Loucy (cell line): ENCODE data around the gene SNRNP25.

ENCODE experiments used
- H2AFZ ChIP-seq: fragments of 200-600 bp; sonication (generic); 2 replicates; pipeline ENCODE4 v1.6.0; 2016; ENCODE audit warnings: antibody characterized with exemption, mild to moderate bottlenecking, low read length, moderate library complexity
- H3F3A ChIP-seq: fragments of 200-600 bp; 2 replicates; pipeline ENCODE4 v1.6.0; 2016; ENCODE audit warnings: antibody characterized with exemption, low read depth, mild to moderate bottlenecking
- H3K27me3 ChIP-seq: fragments of 200-600 bp; sonication (generic); 2 replicates; pipeline ENCODE4 v1.6.1; 2014; ENCODE audit warnings: low read length, mild to moderate bottlenecking; ENCODE audit not compliant: insufficient read depth, poor library complexity, severe bottlenecking
- H3K36me3 ChIP-seq: fragments of 200-600 bp; sonication (generic); 2 replicates; pipeline ENCODE4 v1.6.1; 2016; ENCODE audit warnings: low read length; ENCODE audit not compliant: insufficient read depth
- H3K4me1 ChIP-seq: fragments of 200-600 bp; sonication (generic); 2 replicates; pipeline ENCODE4 v1.5.1; 2014; ENCODE audit warnings: low read length, mild to moderate bottlenecking; ENCODE audit not compliant: insufficient read depth, poor library complexity, severe bottlenecking
- H3K4me2 ChIP-seq: fragments of 200-600 bp; sonication (generic); 2 replicates; pipeline ENCODE4 v1.6.0; 2014; ENCODE audit warnings: antibody characterized with exemption, low read length, low read depth, mild to moderate bottlenecking; ENCODE audit not compliant: poor library complexity, severe bottlenecking
- H3K4me3 ChIP-seq: fragments of 200-600 bp; sonication (generic); 2 replicates; pipeline ENCODE4 v1.5.1; 2014; ENCODE audit warnings: low read length, mild to moderate bottlenecking, mixed read lengths; ENCODE audit not compliant: poor library complexity, severe bottlenecking
- H3K79me2 ChIP-seq: fragments of 200-600 bp; sonication (generic); 2 replicates; pipeline ENCODE4 v1.6.1; 2014; ENCODE audit warnings: low read length; ENCODE audit not compliant: insufficient read depth
- H3K9ac ChIP-seq: fragments of 200-600 bp; sonication (generic); 2 replicates; pipeline ENCODE4 v1.6.0; 2014; ENCODE audit warnings: mild to moderate bottlenecking, low read depth, low read length, moderate library complexity; ENCODE audit not compliant: poor library complexity, severe bottlenecking
- H3K9me2 ChIP-seq: fragments of 200-600 bp; sonication (generic); replicated peaks from 2 replicates; pipeline ENCODE4 v1.6.1; 2016; ENCODE audit warnings: low read depth, low read length, mixed read lengths
- H3K9me3 ChIP-seq: fragments of 200-600 bp; sonication (generic); 2 replicates; pipeline ENCODE4 v1.6.1; 2014; ENCODE audit warnings: mild to moderate bottlenecking, antibody characterized with exemption, low read length, low read depth; ENCODE audit not compliant: insufficient read depth
- H4K20me1 ChIP-seq: fragments of 200-600 bp; sonication (generic); 2 replicates; pipeline ENCODE4 v1.6.0; 2014; ENCODE audit warnings: antibody characterized with exemption, low read length, mild to moderate bottlenecking; ENCODE audit not compliant: insufficient read depth, poor library complexity, severe bottlenecking
- EZH2phosphoT487 ChIP-seq: fragments of 200-600 bp; IDR thresholded peaks from 2 replicates; pipeline ENCODE4 v1.6.1; 2018; ENCODE audit warnings: antibody characterized with exemption, mild to moderate bottlenecking, moderate library complexity, borderline replicate concordance
- TF ChIP-seq, protein P1 (sequence below): fragments of 200-600 bp; sonication (generic); conservative IDR thresholded peaks from 2 replicates; pipeline ENCODE4 v1.5.1; 2014; ENCODE audit warnings: mild to moderate bottlenecking, antibody characterized with exemption, low read length

SNRNP25 gene

DNA sequence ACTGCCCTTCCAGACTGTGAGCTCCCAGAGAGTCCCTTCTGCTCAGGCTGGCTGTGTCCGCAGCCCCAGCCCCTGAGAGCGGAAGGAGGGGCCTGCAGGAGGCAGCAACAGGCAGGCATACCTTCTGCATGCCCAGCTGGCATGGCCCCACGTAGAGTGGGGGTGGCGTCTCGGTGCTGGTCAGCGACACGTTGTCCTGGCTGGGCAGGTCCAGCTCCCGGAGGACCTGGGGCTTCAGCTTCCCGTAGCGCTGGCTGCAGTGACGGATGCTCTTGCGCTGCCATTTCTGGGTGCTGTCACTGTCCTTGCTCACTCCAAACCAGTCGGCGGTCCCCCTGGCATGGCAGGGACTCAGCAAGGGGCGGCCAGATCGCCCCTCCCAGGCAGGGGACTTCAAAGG, 9.8 kb downstream of the SNRNP25 start:
- Histone ChIP-seq H3K4me3 (no peak overlapping the region), H3K36me3 (no peaks in the 10 kb centered on the region), H3K4me2 (no peak overlapping the region), H4K20me1 (no peaks in the 10 kb centered on the region), H2AFZ (no peak overlapping the region), H3F3A (no peaks in the 10 kb centered on the region), H3K9me3 (no peaks in the 10 kb centered on the region), H3K9me2 (no peaks in the 10 kb centered on the region), H3K79me2 (no peaks in the 10 kb centered on the region), H3K27me3 (no peaks in the 10 kb centered on the region), H3K9ac (no peak overlapping the region), H3K4me1 (peaks cover 15% of the 10 kb centered on the region)
- TF ChIP-seq EZH2phosphoT487 = no peak
- TF ChIP-seq, protein P1, sequence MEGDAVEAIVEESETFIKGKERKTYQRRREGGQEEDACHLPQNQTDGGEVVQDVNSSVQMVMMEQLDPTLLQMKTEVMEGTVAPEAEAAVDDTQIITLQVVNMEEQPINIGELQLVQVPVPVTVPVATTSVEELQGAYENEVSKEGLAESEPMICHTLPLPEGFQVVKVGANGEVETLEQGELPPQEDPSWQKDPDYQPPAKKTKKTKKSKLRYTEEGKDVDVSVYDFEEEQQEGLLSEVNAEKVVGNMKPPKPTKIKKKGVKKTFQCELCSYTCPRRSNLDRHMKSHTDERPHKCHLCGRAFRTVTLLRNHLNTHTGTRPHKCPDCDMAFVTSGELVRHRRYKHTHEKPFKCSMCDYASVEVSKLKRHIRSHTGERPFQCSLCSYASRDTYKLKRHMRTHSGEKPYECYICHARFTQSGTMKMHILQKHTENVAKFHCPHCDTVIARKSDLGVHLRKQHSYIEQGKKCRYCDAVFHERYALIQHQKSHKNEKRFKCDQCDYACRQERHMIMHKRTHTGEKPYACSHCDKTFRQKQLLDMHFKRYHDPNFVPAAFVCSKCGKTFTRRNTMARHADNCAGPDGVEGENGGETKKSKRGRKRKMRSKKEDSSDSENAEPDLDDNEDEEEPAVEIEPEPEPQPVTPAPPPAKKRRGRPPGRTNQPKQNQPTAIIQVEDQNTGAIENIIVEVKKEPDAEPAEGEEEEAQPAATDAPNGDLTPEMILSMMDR = no peak

DNA sequence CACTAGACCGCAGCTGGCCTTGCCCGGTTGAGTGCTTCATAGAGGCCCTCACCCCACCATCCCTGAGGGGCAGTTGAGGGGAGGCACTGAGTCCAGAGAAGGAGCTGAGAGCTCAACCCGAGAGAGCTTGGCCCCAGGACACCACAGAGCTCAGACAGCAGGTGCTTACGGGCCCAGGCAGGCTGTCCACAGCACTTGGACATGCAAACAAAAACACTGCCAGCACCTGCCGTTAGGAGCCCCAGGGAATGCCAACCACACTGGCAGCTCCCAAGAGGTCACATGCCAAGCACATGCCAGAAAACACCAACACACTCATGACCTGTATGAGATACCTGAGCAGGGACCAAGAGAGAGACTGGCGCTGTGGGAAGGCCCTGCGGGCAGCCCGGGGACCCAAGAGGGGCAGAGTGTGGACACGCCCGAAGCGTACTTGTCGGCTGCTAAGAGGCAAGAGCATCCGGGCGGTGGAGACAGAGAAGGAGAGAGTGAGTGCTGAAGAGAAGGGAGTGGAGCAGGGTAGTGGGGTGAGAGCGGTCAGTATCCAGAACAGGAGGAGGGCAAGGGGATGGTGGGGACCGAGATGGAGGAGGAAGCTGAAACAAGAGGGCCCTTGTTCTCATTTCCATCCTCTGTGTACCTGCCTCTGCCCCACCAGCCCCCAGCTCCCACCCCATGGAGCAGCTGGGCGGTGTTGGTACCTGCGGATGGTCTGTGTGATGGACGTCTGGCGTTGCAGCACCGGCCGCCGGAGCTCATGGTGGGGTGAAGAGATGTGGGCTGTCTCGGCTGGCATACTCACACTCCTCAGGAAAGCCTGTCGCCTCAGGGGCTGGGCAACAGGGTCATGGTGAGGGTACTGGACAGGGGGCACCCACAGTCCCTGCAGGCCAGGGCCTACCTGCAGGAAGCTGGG, 10.6 kb downstream of the SNRNP25 start:
- Histone ChIP-seq H4K20me1 (no peaks in the 10 kb centered on the region), H3F3A (no peaks in the 10 kb centered on the region), H3K9ac (no peak overlapping the region), H3K36me3 (no peaks in the 10 kb centered on the region), H2AFZ (no peak overlapping the region), H3K27me3 (no peaks in the 10 kb centered on the region), H3K4me3 (no peak overlapping the region), H3K9me3 (no peaks in the 10 kb centered on the region), H3K9me2 (no peaks in the 10 kb centered on the region), H3K4me1 (peaks cover 14% of the 10 kb centered on the region), H3K4me2 (no peak overlapping the region), H3K79me2 (no peaks in the 10 kb centered on the region)
- TF ChIP-seq EZH2phosphoT487 = no peak
- TF ChIP-seq, protein P1 = no peak

DNA sequence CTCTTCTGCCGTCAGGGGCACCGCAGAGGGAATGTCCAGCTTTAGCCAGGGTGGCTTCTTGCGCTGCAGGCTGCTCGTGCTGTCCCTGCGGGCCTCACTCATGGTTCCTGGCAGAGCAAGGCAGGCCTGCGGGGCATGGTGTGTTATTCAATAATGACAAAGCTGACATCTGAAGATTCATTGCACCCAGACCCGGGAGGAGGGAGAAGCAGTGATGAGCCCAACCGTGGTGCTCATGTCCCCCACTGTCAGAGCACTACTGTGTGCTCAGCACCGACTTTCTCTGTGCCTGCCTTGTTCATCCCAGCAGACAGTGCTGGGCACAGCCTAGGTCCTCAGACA, 11.3 kb downstream of the SNRNP25 start:
- H3K36me3 ChIP-seq = no peaks in the 10 kb centered on the region

More for the DNA sequence above, 11.3 kb downstream of the SNRNP25 start:
- Histone ChIP-seq H3K9ac (no peak overlapping the region), H3K79me2 (no peaks in the 10 kb centered on the region), H3K4me2 (no peak overlapping the region), H4K20me1 (no peaks in the 10 kb centered on the region), H3K9me2 (no peaks in the 10 kb centered on the region), H2AFZ (no peak overlapping the region), H3K27me3 (no peaks in the 10 kb centered on the region), H3K4me3 (no peak overlapping the region), H3K4me1 (peaks cover 14% of the 10 kb centered on the region), H3F3A (no peaks in the 10 kb centered on the region), H3K9me3 (no peaks in the 10 kb centered on the region)
- no peak for TF ChIP-seq EZH2phosphoT487
- TF ChIP-seq, protein P1 = no peak
